Measurements from ENCODE around the gene ARFGEF2. TPM values are rescaled to one million over a fixed set of nuclear protein-coding genes. Genes with fewer than 3 reads are reported as not detected.

The ARFGEF2 gene
- total RNA-seq, 1 donor from 2014 or later: 30.2 TPM

DNA sequence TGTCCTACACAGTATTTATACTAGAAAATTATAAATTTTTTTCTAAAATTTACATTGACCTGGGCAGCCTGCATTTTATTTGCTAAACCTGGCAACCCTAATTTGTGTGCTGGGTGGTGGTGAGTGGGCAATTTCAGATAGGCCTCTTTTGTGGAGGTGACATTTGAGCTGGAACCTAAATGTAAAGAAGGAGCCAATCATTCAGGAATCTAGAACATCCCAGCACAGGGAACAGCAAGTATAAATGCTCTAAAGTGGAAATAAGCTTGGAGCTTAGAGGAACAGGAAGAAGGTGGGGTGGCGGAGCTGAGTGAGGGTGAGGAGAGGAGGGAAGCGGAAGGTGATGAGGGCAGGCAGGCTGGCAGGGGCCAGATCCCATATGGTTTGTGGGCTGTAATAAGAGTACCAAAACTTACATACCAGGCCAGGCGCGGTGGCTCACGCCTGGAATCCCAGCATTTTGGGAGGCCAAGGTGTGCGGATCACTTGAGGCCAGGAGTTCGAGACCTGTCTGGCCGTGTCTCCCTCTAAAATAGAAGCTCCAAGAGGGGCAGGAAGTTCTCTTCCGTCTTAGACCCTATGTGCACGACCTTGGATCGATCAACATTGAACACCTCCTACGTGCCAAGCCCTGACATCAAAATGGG, 124.1 kb downstream of the ARFGEF2 start:
- Mint-ChIP-seq H3K4me3 (ENCODE audit: unreplicated experiment) (peak overlapping the region; percentile 93), H3K36me3 (ENCODE audit: unreplicated experiment) (no peaks in the 10 kb centered on the region), H3K27me3 (ENCODE audit: unreplicated experiment) (peaks cover 1% of the 10 kb centered on the region), H3K4me1 (ENCODE audit: low read depth, unreplicated experiment) (peaks cover 9% of the 10 kb centered on the region), H3K27ac (ENCODE audit: unreplicated experiment) (peak overlapping the region; percentile 95), H3K9me3 (ENCODE audit: unreplicated experiment) (no peaks in the 10 kb centered on the region)
- TF ChIP-seq, protein P1, sequence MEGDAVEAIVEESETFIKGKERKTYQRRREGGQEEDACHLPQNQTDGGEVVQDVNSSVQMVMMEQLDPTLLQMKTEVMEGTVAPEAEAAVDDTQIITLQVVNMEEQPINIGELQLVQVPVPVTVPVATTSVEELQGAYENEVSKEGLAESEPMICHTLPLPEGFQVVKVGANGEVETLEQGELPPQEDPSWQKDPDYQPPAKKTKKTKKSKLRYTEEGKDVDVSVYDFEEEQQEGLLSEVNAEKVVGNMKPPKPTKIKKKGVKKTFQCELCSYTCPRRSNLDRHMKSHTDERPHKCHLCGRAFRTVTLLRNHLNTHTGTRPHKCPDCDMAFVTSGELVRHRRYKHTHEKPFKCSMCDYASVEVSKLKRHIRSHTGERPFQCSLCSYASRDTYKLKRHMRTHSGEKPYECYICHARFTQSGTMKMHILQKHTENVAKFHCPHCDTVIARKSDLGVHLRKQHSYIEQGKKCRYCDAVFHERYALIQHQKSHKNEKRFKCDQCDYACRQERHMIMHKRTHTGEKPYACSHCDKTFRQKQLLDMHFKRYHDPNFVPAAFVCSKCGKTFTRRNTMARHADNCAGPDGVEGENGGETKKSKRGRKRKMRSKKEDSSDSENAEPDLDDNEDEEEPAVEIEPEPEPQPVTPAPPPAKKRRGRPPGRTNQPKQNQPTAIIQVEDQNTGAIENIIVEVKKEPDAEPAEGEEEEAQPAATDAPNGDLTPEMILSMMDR (IDR thresholded peaks at IDR 0.05; ENCODE audit: partially characterized antibody, unreplicated experiment): no peak
- no peak for DNase-seq

DNA sequence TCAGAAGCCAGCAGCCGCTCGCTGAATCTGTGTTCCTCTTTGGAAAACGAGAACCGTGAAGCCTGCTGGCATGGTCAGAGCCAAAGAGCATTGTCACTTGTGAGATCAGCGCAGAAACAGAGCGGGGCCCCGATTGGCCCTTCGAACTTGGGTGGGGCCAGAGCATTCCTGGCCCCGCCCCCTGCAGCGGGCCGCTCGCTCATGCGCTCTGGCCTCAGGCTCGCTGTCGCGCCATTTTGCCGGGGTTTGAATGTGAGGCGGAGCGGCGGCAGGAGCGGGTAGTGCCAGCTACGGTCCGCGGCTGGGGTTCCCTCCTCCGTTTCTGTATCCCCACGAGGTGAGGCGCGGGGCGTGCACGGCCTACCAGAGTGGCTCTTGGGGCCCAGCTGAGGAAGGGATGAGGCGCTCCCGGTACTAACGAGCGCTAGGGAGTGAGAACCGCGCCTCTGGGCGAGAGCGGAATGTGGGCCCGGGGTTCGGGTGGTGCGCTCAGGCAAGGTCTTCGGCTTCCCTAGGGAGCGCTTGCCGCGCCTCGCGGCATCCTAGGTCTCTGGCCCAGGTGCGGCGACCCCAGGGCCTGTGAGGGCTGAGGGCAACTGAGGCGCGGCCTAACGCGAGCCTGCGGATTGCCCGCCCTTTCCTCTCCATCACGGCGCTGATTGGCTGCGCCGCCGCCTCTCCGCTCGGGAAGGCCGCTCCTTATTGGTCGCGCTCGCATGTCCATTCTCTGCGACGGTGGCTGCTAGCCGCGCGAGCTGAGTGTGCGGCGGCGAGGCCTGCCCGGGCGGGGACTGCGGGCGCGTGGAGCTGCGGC, 124.8 kb downstream of the ARFGEF2 start, which contains the start of gene CSE1L:
CSE1L (plus strand) TSS at position 226 of the 814 bp plus-strand sequence. CDS start 12,152 bp downstream, outside the sequence.
- Mint-ChIP-seq H3K36me3 (ENCODE audit: unreplicated experiment) (no peaks in the 10 kb centered on the region), H3K9me3 (ENCODE audit: unreplicated experiment) (no peaks in the 10 kb centered on the region), H3K27me3 (ENCODE audit: unreplicated experiment) (peaks cover 1% of the 10 kb centered on the region), H3K4me1 (ENCODE audit: low read depth, unreplicated experiment) (peaks cover 9% of the 10 kb centered on the region), H3K4me3 (ENCODE audit: unreplicated experiment) (peak within 1 kb of the TSS; percentile 93), H3K27ac (ENCODE audit: unreplicated experiment) (peak within 1 kb of the TSS; percentile 95)
- peak; percentile 95 for DNase-seq
- TF ChIP-seq, protein P1 (IDR thresholded peaks at IDR 0.05; ENCODE audit: partially characterized antibody, unreplicated experiment): no peak

DNA sequence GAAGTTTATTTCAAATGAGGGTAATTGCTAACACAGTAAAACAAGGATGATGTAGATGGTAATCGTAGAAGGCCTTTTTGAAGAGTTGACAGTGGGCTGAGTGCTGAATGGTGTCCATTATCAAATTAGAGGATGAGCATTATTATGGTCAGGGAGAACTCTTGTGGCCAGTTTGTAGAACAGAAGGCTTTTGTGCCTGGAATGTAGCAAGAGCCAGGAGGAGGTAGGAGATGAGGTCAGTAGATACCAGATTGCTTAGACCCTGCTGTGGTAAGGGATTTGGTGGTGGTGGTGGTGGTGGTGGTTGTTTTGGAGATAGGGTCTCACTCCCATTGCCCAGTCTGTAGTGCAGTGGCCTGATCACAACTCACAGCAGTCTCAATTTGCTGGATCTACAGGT, 130.8 kb downstream of the ARFGEF2 start:
- DNase-seq: no peak
- TF ChIP-seq, protein P1 (IDR thresholded peaks at IDR 0.05; ENCODE audit: partially characterized antibody, unreplicated experiment): no peak
- Mint-ChIP-seq H3K4me3 (ENCODE audit: unreplicated experiment) (no peak overlapping the region), H3K36me3 (ENCODE audit: unreplicated experiment) (no peaks in the 10 kb centered on the region), H3K9me3 (ENCODE audit: unreplicated experiment) (no peaks in the 10 kb centered on the region), H3K4me1 (ENCODE audit: low read depth, unreplicated experiment) (peaks cover 18% of the 10 kb centered on the region), H3K27ac (ENCODE audit: unreplicated experiment) (no peak overlapping the region), H3K27me3 (ENCODE audit: unreplicated experiment) (no peaks in the 10 kb centered on the region)

DNA sequence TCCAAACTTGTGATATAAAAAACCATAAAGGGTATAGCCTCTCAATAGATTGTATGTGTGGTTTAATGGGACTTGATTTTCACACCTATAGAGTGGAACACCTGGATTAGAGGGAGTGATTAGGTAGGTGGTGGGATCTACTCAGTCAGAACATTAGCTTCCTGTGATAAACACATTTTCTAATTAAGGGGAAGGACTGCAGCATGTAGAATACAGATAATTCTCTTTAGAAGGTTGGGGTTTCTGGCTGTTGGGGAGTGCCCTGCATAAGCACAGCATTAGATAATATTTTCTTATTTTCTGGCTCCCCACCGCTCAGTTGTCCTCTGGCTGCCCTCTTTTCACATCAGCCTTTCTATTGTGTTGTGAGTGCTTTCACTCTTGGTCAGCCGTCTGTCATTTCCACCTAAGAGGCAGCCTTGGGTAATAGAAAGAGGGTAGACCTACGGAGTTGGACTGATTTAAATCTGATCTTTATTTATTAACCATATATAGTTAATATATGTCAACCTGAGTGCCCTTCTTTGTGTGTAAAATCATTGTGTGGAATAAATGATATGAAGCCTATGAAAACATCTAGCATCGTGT, 132.6 kb downstream of the ARFGEF2 start:
- Mint-ChIP-seq H3K4me3 (ENCODE audit: unreplicated experiment) (no peak overlapping the region), H3K4me1 (ENCODE audit: low read depth, unreplicated experiment) (peaks cover 9% of the 10 kb centered on the region), H3K9me3 (ENCODE audit: unreplicated experiment) (no peaks in the 10 kb centered on the region), H3K36me3 (ENCODE audit: unreplicated experiment) (no peaks in the 10 kb centered on the region), H3K27ac (ENCODE audit: unreplicated experiment) (no peak overlapping the region), H3K27me3 (ENCODE audit: unreplicated experiment) (no peaks in the 10 kb centered on the region)
- TF ChIP-seq, protein P1 (IDR thresholded peaks at IDR 0.05; ENCODE audit: partially characterized antibody, unreplicated experiment): no peak
- no peak for DNase-seq

All from glutamatergic neuron (in vitro differentiated cells).